Brain (organoid and tissue), 1 donor: ENCODE results near the gene ATG4A. TPM values are rescaled to one million over a fixed set of nuclear protein-coding genes. Genes with fewer than 3 reads are reported as not detected.

Source experiments
- polyA plus RNA-seq: library from polyadenylated mRNA; stranded (reverse); fragments of 350-450 nt; fragmentation: Illumina TruSeq; extraction: RNeasy Lipid Tissue Mini Kit (QIAGEN cat#74804); gene quantifications from one replicate; pipeline ENCODE4 v1.2.3, GENCODE V29; 2015; ENCODE audit warnings: low read depth, low replicate concordance; ENCODE audit not compliant: insufficient read depth

ATG4A gene
- polyA plus RNA-seq, 1 donor from 2014 or later: 8.9 TPM

Other genes starting within 250 kb of the ATG4A start
- gene TEX13B, start 109.4 kb upstream of the ATG4A start, polyA plus RNA-seq: not detected
- gene VSIG1, start 46.7 kb upstream of the ATG4A start, polyA plus RNA-seq: not detected
- gene PSMD10, start 236 bp upstream of the ATG4A start, polyA plus RNA-seq: 62.9 TPM